PC-9 (cell line): Measurements from ENCODE around the gene PLAAT3.

Source experiments
- EZH2 ChIP-seq: fragments of 200-600 bp; sonication (generic); IDR thresholded peaks from 2 replicates; pipeline ENCODE4 v1.8.0; 2017; ENCODE audit warnings: antibody characterized with exemption, low read depth
- TF ChIP-seq, protein P1 (sequence below): fragments of 200-600 bp; sonication (generic); conservative IDR thresholded peaks from 2 replicates; pipeline ENCODE4 v1.6.1; 2017; ENCODE audit warnings: mixed run types, antibody characterized with exemption, mild to moderate bottlenecking, moderate library complexity

DNA sequence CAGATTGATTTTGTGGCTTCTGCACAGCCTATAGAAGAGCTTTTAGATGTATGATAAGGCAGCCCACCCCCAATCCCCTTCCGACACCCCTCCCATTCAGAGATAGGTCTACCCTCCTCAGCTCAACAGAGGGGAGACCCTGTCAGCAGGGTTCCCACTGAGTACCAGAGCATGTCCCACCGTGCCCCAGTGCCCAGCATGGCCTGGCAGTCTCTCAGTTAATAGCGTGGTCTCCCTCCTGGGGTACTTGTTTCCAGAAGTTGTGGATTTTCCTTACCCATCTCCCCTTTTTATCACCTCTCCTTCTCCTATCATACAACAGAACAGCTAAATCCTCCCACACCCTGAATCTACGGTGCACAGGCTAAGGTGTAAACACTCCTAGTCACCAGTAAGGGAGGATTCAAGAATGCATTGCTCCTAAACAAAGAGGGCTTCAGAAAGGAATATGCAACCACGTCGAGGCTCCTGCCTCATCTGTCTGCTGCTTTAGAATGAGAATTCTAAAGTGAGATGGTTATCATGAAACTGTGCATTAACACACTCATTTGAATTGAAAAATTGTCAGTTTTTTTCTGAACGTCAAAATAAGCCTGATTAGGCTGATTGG, 57.7 kb downstream of the PLAAT3 start:
- no peak for TF ChIP-seq EZH2
- TF ChIP-seq, protein P1, sequence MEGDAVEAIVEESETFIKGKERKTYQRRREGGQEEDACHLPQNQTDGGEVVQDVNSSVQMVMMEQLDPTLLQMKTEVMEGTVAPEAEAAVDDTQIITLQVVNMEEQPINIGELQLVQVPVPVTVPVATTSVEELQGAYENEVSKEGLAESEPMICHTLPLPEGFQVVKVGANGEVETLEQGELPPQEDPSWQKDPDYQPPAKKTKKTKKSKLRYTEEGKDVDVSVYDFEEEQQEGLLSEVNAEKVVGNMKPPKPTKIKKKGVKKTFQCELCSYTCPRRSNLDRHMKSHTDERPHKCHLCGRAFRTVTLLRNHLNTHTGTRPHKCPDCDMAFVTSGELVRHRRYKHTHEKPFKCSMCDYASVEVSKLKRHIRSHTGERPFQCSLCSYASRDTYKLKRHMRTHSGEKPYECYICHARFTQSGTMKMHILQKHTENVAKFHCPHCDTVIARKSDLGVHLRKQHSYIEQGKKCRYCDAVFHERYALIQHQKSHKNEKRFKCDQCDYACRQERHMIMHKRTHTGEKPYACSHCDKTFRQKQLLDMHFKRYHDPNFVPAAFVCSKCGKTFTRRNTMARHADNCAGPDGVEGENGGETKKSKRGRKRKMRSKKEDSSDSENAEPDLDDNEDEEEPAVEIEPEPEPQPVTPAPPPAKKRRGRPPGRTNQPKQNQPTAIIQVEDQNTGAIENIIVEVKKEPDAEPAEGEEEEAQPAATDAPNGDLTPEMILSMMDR = no peak
